Muscle layer of colon (tissue), 2 donors: ENCODE results near the gene MEGF9.

Source experiments
- H3K27ac ChIP-seq: one replicate; pipeline ENCODE4 v1.7.0; 2013; ENCODE audit warnings: low read depth, mild to moderate bottlenecking, low read length, moderate library complexity
- H3K27me3 ChIP-seq, 2 donors: one replicate each; pipeline ENCODE4 v1.7.0; 2013; ENCODE audit warnings: low read length in 2 of 2, mild to moderate bottlenecking in 2 of 2; ENCODE audit not compliant: insufficient read depth in 2 of 2, control insufficient read depth in 1 of 2
- H3K36me3 ChIP-seq: one replicate; pipeline ENCODE4 v1.7.0; 2013; ENCODE audit warnings: mild to moderate bottlenecking, low read length; ENCODE audit not compliant: insufficient read depth
- H3K4me1 ChIP-seq: one replicate; pipeline ENCODE4 v1.7.0; 2013; ENCODE audit warnings: mild to moderate bottlenecking, low read length; ENCODE audit not compliant: insufficient read depth
- H3K4me3 ChIP-seq, 2 donors: one replicate each; pipeline ENCODE4 v1.7.0; 2013; ENCODE audit warnings: low read length in 2 of 2, low read depth in 1 of 2, mild to moderate bottlenecking in 1 of 2, moderate library complexity in 1 of 2
- H3K9ac ChIP-seq: one replicate; pipeline ENCODE4 v1.7.0; 2013; ENCODE audit warnings: low read length
- H3K9me3 ChIP-seq: one replicate; pipeline ENCODE4 v1.7.0; 2013; ENCODE audit warnings: mild to moderate bottlenecking, low read length
- donor health status: abdominal sarcoma.
- donor health status: Adenocarcinoma of cecum.

The MEGF9 gene

DNA sequence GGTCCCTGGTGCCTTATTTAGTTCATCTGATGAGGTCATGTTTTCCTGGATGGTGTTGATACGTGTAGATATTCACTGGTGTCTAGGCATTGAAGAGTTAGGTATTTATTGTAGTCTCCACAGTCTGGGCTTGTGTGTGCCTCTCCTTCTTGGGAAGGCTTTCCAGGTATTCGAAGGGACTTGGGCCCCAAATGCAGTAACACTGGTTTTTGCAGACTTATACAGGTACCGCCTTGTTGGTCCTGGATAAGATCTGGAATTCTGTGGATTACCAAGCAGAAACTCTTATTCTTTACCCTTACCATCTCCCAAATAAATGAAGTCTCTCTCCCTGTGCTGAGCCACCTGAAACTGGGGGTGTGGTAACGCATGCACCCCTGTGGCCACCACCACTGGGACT lies 34.1 kb downstream of the MEGF9 start:
- Histone ChIP-seq H3K9ac (no peak overlapping the region), H3K4me3 (no peak overlapping the region), H3K36me3 (no peaks in the 10 kb centered on the region), H3K4me1 (peaks cover 8% of the 10 kb centered on the region), H3K9me3 (no peaks in the 10 kb centered on the region), H3K27me3 (no peaks in the 10 kb centered on the region), H3K27ac (no peak overlapping the region)

DNA sequence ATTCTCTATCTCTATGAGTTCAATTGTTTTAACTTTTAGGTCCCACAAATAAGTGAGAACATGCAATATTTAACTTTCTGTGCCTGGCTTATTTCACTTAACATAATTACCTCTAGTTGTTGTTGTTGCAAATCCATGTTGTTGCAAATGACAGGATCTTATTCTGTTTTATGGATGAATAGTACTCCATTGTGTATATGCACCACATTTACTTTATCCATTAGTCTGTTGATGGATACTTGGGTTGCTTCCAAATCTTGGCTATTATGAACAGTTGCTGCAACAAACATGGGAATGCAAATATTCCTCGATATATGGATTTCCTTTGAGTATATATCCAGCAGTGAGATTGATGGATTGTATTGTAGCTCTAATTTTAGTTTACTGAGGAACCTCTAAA lies 36.3 kb downstream of the MEGF9 start:
- H3K27ac ChIP-seq, result no peak overlapping the region
- H3K4me3 ChIP-seq, result no peak overlapping the region
- H3K27me3 ChIP-seq, result no peaks in the 10 kb centered on the region
- no peaks in the 10 kb centered on the region for H3K36me3 ChIP-seq
- H3K9ac ChIP-seq, result no peak overlapping the region
- no peaks in the 10 kb centered on the region for H3K9me3 ChIP-seq
- H3K4me1 ChIP-seq, result no peaks in the 10 kb centered on the region

DNA sequence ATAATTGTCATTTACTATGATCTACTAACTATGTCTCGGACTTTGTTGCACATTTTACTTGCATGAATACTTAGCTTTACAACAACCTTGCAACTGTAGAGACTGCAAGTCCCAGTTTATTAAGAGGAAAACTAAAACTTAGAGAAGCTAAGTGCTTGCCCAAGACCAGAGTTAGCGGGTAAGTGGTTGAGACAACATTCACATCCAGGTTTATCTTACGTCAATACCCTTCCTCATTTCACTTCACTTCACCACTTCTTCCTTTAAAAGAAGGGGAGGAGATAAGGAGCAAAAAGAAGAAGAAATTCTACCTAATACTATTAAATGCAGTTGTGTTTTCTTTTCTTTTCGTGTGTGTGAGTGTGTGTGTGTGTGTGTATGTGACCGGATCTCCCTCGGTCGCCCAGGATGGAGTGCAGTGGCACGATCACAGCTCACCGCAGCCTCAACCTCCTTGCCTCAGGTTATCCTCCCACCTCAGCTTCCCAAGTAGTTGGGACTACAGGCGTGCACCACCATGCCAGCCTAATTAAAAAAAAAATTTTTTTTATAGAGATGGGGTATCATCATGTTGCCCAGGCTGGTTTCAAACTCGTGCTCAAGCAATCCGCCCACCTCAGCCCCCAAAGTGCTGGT lies 37.4 kb downstream of the MEGF9 start:
- no peak overlapping the region for H3K4me3 ChIP-seq
- no peaks in the 10 kb centered on the region for H3K36me3 ChIP-seq
- no peaks in the 10 kb centered on the region for H3K4me1 ChIP-seq
- H3K9me3 ChIP-seq, result no peaks in the 10 kb centered on the region
- no peak overlapping the region for H3K9ac ChIP-seq
- no peak overlapping the region for H3K27ac ChIP-seq
- H3K27me3 ChIP-seq, result no peaks in the 10 kb centered on the region

DNA sequence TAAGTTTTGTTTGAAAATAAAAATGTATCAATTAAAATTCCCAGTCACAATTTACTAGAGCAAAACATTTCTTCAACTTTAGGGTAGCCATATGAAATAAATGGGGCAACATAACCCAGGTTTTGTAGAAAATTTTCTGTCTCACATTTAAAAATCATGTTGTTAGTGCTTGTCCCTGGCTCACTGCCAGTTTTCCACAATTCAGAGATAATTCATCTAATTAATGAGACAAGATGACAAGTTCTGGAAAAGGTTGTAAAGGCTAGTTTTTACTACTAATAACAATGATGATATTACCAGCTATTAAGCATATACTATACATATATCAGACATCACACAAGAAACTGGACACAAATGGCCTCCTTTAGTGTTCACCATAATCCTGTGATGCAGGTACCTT lies 45.9 kb downstream of the MEGF9 start:
- H3K4me3 ChIP-seq, result no peak overlapping the region
- no peak overlapping the region for H3K9ac ChIP-seq
- H3K9me3 ChIP-seq, result no peaks in the 10 kb centered on the region
- no peaks in the 10 kb centered on the region for H3K36me3 ChIP-seq
- no peaks in the 10 kb centered on the region for H3K27me3 ChIP-seq
- no peak overlapping the region for H3K27ac ChIP-seq
- peaks cover 12% of the 10 kb centered on the region for H3K4me1 ChIP-seq

DNA sequence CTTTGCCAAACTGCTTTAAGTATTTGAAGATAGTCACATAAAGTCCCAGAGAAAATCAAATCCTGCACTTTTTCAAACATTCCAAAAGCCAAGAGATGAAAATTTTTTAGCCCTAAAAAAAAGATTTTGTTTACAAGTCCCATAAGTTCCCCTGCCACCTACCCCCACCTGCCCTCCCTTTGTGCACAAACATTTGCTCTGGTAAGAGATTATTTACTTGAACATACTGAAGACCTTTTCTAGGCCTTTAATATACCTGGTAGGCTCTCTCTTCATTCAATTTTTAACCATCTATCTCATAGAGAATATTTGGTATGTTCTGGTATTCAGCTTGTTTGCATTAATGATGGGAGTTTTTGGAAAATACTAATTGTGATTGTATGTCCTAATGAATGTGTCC lies 50.3 kb downstream of the MEGF9 start:
- Histone ChIP-seq H3K27ac (no peak overlapping the region), H3K9ac (no peak overlapping the region), H3K36me3 (no peaks in the 10 kb centered on the region), H3K27me3 (no peaks in the 10 kb centered on the region), H3K9me3 (no peaks in the 10 kb centered on the region), H3K4me1 (peaks cover 12% of the 10 kb centered on the region), H3K4me3 (no peak overlapping the region)

DNA sequence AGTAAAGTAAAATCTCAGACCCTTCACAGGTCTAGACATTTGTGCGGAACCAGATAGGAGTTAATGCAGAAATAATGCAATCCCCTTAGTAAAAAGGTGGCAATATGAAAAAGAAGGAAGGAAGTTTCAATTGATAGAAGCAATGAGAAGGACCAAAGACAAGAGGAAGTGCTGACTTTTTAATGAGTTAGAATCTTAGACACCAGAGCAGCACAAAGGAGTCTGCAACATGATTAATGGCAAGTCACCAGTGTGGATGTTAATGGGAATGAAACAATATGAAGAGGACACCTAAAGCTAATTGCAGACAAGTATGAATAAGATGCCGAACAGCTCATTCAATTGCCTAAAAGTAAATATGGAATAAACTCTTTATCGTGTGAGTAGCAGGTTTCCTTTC lies 50.9 kb downstream of the MEGF9 start:
- no peak overlapping the region for H3K4me3 ChIP-seq
- no peaks in the 10 kb centered on the region for H3K36me3 ChIP-seq
- H3K9me3 ChIP-seq, result no peaks in the 10 kb centered on the region
- H3K27ac ChIP-seq, result no peak overlapping the region
- no peaks in the 10 kb centered on the region for H3K27me3 ChIP-seq
- peaks cover 8% of the 10 kb centered on the region for H3K4me1 ChIP-seq
- H3K9ac ChIP-seq, result no peak overlapping the region

DNA sequence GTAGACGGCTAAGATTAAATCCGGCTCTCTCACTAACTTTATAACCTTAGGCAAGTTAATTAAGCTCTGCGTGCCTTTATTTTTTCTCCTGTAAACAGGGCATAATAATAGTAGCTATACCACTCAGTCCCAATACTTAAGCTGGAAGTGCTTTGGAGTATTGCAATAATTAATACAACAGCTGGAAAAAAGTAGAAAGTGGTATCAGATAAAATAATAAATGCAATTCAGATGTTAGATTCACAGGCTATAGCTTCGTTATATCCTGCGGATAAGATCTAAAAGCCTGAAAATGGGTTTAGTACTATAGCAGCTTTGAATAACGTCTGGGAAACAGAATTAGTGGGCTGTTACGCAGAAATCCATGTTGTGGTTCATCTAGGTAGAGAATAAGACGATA lies 51.8 kb downstream of the MEGF9 start:
- Histone ChIP-seq H3K27ac (no peak overlapping the region), H3K4me3 (no peak overlapping the region), H3K27me3 (no peaks in the 10 kb centered on the region), H3K9me3 (no peaks in the 10 kb centered on the region), H3K9ac (no peak overlapping the region), H3K36me3 (no peaks in the 10 kb centered on the region), H3K4me1 (peaks cover 5% of the 10 kb centered on the region)

DNA sequence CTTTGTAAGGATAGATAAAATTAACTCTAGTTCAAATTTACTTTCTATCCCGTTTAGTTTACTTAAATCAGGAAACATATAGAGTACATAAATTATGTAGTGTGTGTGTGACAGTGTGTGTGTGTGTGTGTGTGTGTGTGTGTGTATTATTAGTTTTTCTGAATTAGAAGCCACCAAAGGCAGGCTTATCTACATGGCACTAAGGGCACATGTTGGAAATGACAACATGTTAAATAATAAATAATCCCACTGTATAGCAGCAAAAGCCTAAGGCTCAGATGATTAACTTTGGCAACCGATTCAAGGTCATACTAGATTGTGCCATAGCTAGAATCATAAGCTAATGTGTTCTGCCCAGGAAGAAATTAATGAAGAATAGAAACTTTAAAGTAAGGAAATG lies 54.6 kb downstream of the MEGF9 start:
- no peaks in the 10 kb centered on the region for H3K9me3 ChIP-seq
- no peaks in the 10 kb centered on the region for H3K27me3 ChIP-seq
- H3K4me1 ChIP-seq, result peaks cover 5% of the 10 kb centered on the region
- no peak overlapping the region for H3K4me3 ChIP-seq
- no peak overlapping the region for H3K27ac ChIP-seq
- no peaks in the 10 kb centered on the region for H3K36me3 ChIP-seq
- H3K9ac ChIP-seq, result no peak overlapping the region

DNA sequence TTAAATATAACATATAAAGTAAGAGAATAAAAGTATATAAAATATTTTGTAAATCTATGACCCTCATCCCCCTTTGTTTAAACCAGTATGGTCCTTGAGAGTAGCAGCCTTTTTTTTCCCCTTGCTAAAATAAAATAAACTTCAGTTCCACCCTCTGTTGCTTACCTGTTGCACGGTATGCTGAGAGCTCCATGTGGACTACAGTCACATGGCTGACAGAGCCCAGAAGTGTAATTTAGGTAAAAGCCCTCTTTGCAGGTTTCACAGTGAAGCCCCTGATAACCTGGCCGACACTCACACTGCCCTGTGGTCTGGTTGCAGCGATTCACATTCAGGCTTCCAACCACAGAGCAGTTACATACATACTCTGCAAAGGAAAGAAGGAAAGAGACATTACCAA lies 55.1 kb downstream of the MEGF9 start:
- no peak overlapping the region for H3K27ac ChIP-seq
- no peaks in the 10 kb centered on the region for H3K9me3 ChIP-seq
- no peak overlapping the region for H3K9ac ChIP-seq
- no peaks in the 10 kb centered on the region for H3K36me3 ChIP-seq
- no peak overlapping the region for H3K4me3 ChIP-seq
- no peaks in the 10 kb centered on the region for H3K27me3 ChIP-seq
- H3K4me1 ChIP-seq, result peaks cover 1% of the 10 kb centered on the region

DNA sequence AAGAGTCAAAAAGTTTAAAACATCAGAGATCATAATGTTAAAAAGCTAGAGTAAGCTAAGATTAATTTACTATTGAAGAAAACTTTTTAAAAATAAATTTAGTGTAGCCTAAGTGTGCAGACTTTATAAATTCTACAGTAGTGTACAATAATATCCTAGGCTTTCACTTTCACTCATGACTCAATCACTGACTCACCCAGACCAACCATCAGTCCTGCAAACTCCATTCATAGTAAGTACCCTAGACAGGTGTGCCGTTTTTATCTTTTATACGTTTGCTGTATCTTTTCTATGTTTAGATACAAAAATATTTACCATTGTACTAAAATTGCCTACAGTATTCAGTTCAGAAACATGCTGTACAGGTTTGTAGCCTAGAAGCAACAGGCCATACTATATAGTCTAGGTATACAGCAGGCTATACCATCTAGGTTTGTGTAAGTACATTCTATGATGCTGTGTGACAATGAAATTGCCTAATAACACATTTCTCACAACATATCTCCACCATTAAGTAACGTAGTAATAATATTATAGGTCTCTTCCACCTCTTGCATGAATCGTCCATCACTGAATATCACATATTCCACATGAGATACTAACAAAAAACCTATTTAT lies 59.2 kb downstream of the MEGF9 start:
- no peaks in the 10 kb centered on the region for H3K4me1 ChIP-seq
- H3K9me3 ChIP-seq, result no peaks in the 10 kb centered on the region
- H3K27me3 ChIP-seq, result no peaks in the 10 kb centered on the region
- H3K4me3 ChIP-seq, result no peak overlapping the region
- H3K27ac ChIP-seq, result no peak overlapping the region
- no peaks in the 10 kb centered on the region for H3K36me3 ChIP-seq
- H3K9ac ChIP-seq, result no peak overlapping the region

DNA sequence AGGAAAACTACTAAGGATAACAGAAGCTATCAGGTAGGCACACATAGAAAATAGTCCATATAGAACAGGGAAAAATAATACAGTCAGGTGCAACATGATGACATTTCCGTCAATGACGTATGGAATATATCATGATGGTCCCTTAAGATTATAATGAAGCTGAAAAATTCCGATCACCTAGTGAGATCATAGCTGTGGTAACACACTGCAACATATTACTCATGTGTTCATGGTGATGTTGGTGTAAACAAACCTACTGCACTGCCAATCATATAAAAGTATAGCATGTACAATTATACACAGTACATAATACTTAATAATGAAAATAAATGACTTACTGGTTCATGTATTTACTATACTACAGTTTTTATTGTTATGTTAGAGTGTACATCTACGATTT lies 60.0 kb downstream of the MEGF9 start:
- H3K27me3 ChIP-seq, result no peaks in the 10 kb centered on the region
- no peaks in the 10 kb centered on the region for H3K36me3 ChIP-seq
- no peak overlapping the region for H3K27ac ChIP-seq
- H3K9ac ChIP-seq, result no peak overlapping the region
- no peaks in the 10 kb centered on the region for H3K4me1 ChIP-seq
- H3K4me3 ChIP-seq, result no peak overlapping the region
- H3K9me3 ChIP-seq, result no peaks in the 10 kb centered on the region

DNA sequence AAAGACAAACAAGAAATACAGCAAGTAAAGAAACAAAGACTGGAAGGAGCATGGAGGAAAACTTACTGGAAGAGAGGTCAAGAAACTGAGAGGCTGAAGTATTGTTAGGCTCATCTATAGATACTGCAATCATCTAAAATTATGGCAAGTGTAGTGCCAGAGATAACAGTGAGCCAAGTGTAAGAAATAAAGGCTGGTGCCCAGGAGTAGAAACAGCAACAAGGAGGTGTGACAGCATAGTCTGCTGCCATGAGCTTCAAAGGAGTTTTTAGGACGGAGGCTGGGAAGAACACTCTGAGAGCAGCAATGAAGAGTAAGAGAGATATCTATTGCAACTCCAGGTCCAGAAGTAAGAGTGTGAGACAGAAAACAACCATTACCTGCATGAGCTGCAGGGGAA lies 60.5 kb downstream of the MEGF9 start:
- H3K9ac ChIP-seq, result no peak overlapping the region
- no peak overlapping the region for H3K4me3 ChIP-seq
- no peaks in the 10 kb centered on the region for H3K27me3 ChIP-seq
- H3K27ac ChIP-seq, result no peak overlapping the region
- H3K36me3 ChIP-seq, result no peaks in the 10 kb centered on the region
- H3K4me1 ChIP-seq, result no peaks in the 10 kb centered on the region
- H3K9me3 ChIP-seq, result no peaks in the 10 kb centered on the region
